NK-92 (cell line): ENCODE measurements around the gene HBQ1.
"Not testable (repeated sequence)": the region's sequence is repeated elsewhere in the genome, so short reads cannot be mapped to it uniquely, and the experiment has no call there.

Experiments used
- DNase-seq: peaks from one replicate; lab custom pipeline; 2025; ENCODE audit not compliant: unreplicated experiment; lab: John Stamatoyannopoulos, UW

Gene HBQ1

DNA sequence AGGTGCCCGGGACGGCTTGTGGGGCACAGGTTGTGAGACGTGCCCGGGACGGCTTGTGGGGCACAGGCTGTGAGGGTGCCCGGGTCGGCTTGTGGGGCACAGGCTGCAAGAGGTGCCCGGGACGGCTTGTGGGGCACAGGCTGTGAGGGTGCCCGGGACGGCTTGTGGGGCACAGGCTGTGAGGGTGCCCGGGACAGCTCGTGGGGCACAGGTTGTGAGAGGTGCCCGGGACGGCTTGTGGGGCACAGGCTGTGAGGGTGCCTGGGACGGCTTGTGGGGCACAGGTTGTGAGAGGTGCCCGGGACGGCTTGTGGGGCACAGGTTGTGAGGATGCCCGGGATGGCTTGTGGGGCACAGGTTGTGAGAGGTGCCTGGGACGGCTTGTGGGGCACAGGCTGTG is 20.0 kb upstream of the HBQ1 start:
- DNase-seq, result not testable (repeated sequence)

DNA sequence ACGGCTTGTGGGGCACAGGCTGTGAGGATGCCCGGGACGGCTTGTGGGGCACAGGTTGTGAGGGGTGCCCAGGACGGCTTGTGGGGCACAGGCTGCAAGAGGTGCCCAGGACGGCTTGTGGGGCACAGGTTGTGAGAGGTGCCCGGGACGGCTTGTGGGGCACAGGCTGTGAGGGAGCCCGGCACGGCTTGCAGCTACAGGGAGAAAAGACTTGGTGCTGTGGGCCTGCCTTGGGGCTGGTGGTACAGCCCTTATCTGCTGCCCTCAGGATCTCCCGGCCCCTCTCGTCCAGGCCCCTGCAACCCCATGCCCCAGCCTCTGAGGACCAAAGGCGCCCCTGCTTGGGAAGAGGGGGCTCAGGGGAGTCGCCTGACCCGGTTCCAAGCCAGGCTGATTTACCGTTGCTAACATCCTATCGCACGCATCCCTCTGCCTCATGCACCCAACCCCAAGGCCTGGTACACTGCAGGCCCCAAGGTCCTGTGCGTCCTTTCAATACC is 19.5 kb upstream of the HBQ1 start:
- DNase-seq, result no peak

DNA sequence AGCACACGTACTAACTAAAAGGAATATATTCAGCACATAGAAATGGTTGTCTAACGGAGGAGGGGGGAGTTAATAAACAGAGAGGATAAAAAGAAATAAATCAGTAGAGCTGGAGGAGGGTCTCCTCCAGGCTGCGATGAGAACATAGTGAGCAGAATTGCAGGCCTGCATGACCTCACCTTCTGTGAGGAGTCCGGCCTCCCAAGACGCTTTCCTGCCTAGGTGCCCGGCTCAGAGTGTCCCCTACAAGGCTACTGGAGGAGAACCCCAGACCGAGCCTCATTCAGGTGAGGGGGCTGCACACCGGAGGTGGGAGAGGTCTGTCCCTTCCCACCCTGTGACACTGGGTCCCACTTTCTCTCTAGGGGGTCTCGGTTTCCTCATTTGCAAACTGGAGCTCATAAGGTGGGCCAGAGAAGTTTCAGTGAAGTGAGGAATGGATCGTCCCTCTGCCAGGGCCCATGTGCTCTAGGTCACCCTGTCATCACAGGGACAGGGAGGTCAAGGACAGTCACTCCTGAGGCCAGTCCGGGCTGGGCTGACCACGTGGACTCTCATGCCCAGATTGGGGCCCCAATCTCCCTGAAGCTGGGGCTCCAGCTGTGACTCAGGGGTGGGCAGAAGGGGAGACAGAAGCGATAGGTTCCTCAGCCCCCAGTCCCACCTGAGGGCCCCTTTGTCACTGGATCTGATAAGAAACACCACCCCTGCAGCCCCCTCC is 17.8 kb upstream of the HBQ1 start:
- no peak for DNase-seq

DNA sequence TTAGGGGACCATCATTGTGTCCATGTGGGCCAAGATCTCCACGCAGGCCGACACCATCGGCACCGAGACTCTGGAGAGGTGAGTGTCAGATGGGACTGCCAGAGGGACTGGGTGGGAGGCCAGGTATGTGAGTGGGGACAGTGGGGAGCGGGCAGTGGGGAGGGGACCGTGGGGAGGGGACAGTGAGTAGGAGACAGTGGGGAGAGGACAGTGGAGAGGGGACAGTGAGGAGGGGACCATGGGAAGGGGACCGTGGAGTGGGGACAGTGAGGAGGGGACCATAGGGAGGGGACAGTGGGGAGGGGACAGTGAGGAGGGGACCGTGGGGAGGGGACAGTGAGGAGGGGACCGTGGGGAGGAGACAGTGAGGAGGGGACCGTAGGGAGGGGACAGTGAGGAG is 17.1 kb upstream of the HBQ1 start:
- DNase-seq, result not testable (repeated sequence)

DNA sequence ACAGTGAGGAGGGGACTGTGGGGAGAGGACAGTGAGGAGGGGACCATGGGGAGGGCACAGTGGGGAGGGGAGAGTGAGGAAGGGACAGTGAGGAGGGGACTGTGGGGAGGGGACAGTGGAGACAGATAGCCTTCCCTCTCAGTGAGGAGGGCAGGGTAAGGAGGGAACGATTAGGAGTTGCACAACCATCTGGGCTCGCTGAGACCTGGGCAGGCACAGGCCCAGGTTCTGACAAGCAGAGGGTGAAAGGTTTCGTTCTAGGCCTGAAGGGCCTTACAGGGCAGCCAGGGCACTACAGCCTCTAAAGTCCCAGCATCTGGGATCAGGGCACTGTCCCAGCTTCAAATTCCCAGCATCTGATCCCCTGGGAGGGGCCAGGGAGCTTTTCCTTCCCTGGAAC is 16.6 kb upstream of the HBQ1 start:
- DNase-seq, result not testable (repeated sequence)

DNA sequence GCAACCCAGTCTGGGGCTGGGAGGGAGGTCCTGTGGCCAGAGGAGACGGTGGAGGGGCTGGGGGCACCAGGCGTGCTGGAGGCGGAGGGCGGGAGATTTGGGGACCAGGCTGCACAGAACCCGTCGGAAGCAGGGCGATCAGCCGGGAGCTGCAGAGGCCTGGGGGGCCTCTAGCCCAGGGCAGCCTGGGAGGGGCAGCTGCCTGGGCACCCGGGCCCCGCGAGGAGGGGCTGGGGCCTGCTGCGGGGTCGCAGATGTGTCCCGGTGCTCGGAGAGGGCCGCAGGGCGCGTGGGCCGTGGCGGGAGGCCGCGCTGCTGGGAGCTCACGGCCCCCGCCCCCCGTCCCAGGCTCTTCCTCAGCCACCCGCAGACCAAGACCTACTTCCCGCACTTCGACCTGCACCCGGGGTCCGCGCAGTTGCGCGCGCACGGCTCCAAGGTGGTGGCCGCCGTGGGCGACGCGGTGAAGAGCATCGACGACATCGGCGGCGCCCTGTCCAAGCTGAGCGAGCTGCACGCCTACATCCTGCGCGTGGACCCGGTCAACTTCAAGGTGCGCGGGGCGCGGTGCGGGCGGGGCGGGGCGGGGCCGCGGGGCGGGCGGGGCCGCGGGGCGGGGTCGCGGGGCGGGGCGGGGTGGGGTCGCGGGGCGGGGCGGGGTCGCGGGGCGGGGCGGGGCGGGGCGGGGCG is 16.0 kb upstream of the HBQ1 start:
- not testable (repeated sequence) for DNase-seq

DNA sequence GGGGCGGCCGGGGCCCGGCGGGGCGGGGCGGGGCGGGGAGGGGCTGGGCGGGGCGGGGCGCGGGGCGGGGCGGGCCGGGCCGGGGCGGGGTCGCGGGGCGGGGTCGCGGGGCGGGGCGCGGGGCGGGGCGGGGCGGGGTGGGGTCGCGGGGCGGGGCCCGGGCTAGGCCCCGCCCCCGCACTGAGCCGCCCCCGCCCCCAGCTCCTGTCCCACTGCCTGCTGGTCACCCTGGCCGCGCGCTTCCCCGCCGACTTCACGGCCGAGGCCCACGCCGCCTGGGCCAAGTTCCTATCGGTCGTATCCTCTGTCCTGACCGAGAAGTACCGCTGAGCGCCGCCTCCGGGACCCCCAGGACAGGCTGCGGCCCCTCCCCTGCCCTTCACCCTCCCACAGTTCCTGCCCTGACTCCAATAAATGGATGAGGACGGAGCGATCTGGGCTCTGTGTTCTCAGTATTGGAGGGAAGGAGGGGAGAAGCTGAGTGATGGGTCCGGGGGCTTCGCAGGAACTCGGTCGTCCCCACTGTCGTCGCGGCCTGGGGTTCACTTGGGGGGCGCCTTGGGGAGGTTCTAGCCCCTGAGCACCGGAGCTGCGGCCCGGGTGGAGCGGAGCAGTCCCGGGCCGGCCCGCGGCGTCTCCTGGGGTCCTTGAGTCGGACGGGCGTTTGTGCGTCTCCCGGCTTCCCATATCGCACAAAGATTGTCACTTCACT is 15.3 kb upstream of the HBQ1 start:
- no peak for DNase-seq

DNA sequence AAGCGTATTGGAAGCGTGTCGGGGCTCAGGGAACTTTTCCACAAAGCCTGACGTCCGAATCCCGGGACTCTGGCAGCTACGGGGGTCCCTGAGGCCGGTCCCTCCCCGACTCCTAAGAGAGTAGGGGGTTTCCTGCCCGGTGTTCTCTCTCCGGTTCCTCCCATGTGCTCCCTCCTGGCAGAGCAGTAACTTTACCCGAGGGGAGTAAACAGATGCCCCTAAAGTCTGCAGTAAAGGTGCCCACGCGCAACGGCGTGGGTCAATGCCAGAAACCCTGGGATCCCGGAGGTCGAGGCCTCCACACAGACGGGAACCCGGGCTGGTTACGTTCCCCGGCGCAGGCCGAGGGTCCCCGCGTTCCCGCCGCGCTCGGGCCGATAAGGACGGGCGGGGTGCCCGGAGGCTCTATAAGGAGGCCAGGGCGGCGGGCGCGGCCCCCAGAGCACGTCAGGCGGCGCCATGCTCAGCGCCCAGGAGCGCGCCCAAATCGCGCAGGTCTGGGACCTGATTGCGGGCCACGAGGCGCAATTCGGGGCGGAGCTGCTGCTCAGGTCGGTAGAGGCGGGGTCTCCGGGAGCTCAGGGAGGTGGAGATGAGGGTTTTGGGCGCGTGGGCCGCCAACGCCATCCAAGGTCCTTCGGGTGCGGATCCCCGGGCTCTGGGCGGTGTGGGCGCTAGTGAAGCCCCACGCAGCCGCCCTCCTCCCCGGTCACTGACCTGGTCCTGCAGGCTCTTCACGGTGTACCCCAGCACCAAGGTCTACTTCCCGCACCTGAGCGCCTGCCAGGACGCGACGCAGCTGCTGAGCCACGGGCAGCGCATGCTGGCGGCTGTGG is 14.5 kb upstream of the HBQ1 start, which contains the start of gene HBM:
Gene HBM, plus strand, starts transcription at position 440 of the 836 bp plus-strand sequence. Its CDS starts 20 bp downstream, at position 460.
- DNase-seq, result no peak

DNA sequence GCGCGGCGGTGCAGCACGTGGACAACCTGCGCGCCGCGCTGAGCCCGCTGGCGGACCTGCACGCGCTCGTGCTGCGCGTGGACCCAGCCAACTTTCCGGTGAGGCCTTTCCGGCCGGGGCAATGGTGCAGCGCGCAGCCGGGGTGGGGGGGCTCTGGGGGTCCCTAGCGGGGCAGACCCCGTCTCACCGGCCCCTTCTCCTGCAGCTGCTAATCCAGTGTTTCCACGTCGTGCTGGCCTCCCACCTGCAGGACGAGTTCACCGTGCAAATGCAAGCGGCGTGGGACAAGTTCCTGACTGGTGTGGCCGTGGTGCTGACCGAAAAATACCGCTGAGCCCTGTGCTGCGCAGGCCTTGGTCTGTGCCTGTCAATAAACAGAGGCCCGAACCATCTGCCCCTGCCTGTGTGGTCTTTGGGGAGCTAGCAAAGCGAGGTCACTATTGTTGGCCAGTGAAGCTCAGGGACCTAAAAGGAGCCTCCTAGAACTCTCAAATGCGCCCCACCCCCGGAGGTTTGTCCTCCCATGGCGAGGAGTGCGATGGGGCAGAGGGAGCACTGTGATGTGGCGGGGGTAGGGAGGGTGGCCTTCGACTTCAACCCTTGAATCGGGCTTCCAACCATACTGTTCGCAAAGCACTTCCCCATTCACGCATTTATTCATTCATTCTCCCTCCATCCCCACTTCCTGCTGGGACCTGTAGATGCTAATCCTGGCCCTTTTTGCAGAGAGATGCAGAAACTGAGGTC is 13.7 kb upstream of the HBQ1 start:
- no peak for DNase-seq

DNA sequence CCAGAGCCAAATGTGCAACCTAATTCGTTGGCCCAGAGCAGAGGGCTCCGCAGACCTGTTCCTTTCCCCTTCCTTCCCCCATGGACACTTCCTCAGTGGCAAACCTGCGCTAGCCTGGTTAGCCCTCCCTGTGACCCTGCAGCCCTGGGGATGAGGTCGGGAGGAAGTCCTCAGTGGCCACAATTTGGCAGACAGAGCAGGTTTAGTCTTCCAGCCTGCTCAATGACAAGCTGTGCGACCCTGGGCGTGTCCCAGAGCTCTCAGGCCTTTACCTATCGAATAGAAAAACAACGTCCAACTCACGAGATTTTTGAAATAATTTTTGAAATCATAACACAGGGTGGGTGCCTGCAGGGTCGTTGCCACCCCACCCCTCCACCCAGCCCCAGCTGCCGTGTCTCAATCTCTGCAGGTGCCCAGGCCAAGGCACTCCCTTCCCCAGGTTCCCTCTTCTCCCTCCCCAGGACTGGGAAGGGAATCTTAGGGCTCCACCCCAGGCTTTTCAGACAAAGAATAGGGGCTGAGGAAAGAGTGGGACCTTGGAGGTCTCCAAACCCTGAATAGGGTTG is 13.1 kb upstream of the HBQ1 start:
- DNase-seq, result no peak

DNA sequence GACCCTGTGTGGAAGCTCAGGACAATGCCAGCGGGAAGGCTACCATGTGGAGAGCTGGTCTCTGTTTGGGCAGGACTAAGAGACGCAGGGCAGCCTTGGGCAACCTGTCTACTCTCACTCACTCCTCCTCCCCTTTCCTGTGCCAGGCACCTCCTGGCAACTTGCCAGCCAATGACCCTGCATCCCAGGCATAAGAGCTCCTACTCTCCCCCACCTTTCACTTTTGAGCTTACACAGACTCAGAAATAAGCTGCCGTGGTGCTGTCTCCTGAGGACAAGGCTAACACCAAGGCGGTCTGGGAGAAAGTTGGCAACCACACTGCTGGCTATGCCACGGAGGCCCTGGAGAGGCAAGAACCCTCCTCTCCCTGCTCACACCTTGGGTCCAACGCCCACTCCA is 11.8 kb upstream of the HBQ1 start:
- no peak for DNase-seq

DNA sequence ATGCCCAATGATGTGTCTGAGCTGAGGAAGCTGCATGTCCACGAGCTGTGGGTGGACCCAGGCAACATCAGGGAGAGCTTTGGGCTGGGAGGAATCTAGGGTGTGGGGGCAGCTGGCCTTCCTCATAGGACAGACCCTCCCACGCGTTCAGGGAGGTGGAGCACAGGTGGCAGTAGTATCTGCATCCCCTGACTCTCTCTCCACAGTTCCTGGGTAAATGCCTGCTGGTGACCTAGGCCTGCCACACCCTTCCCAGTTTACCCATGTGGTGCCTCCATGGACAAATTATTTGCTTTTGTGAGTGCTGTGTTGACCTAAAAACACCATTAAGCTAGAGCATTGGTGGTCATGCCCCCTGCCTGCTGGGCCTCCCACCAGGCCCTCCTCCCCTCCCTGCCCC is 11.2 kb upstream of the HBQ1 start:
- DNase-seq, result no peak

DNA sequence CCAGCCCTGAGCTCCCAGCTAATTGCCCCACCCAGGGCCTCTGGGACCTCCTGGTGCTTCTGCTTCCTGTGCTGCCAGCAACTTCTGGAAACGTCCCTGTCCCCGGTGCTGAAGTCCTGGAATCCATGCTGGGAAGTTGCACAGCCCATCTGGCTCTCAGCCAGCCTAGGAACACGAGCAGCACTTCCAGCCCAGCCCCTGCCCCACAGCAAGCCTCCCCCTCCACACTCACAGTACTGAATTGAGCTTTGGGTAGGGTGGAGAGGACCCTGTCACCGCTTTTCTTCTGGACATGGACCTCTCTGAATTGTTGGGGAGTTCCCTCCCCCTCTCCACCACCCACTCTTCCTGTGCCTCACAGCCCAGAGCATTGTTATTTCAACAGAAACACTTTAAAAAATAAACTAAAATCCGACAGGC is 10.2 kb upstream of the HBQ1 start:
- DNase-seq, result not testable (repeated sequence)

DNA sequence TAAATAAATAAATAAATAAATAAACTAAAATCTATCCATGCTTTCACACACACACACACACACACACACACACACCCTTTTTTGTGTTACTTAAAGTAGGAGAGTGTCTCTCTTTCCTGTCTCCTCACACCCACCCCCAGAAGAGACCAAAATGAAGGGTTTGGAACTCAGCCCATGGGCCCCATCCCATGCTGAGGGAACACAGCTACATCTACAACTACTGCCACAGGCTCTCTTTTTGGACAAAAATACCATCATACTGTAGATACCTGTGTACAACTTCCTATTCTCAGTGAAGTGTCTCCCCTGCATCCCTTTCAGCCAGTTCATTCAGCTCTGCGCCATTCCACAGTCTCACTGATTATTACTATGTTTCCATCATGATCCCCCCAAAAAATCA is 9.5 kb upstream of the HBQ1 start:
- no peak for DNase-seq

DNA sequence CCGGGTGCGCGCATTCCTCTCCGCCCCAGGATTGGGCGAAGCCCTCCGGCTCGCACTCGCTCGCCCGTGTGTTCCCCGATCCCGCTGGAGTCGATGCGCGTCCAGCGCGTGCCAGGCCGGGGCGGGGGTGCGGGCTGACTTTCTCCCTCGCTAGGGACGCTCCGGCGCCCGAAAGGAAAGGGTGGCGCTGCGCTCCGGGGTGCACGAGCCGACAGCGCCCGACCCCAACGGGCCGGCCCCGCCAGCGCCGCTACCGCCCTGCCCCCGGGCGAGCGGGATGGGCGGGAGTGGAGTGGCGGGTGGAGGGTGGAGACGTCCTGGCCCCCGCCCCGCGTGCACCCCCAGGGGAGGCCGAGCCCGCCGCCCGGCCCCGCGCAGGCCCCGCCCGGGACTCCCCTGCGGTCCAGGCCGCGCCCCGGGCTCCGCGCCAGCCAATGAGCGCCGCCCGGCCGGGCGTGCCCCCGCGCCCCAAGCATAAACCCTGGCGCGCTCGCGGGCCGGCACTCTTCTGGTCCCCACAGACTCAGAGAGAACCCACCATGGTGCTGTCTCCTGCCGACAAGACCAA is 7.8 kb upstream of the HBQ1 start, which contains the start of gene HBA2:
Gene HBA2, plus strand, starts transcription at position 503 of the 568 bp plus-strand sequence. Its CDS starts 37 bp downstream, at position 540.
- not testable (repeated sequence) for DNase-seq

DNA sequence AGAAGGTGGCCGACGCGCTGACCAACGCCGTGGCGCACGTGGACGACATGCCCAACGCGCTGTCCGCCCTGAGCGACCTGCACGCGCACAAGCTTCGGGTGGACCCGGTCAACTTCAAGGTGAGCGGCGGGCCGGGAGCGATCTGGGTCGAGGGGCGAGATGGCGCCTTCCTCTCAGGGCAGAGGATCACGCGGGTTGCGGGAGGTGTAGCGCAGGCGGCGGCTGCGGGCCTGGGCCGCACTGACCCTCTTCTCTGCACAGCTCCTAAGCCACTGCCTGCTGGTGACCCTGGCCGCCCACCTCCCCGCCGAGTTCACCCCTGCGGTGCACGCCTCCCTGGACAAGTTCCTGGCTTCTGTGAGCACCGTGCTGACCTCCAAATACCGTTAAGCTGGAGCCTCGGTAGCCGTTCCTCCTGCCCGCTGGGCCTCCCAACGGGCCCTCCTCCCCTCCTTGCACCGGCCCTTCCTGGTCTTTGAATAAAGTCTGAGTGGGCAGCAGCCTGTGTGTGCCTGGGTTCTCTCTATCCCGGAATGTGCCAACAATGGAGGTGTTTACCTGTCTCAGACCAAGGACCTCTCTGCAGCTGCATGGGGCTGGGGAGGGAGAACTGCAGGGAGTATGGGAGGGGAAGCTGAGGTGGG is 6.9 kb upstream of the HBQ1 start:
- not testable (repeated sequence) for DNase-seq

DNA sequence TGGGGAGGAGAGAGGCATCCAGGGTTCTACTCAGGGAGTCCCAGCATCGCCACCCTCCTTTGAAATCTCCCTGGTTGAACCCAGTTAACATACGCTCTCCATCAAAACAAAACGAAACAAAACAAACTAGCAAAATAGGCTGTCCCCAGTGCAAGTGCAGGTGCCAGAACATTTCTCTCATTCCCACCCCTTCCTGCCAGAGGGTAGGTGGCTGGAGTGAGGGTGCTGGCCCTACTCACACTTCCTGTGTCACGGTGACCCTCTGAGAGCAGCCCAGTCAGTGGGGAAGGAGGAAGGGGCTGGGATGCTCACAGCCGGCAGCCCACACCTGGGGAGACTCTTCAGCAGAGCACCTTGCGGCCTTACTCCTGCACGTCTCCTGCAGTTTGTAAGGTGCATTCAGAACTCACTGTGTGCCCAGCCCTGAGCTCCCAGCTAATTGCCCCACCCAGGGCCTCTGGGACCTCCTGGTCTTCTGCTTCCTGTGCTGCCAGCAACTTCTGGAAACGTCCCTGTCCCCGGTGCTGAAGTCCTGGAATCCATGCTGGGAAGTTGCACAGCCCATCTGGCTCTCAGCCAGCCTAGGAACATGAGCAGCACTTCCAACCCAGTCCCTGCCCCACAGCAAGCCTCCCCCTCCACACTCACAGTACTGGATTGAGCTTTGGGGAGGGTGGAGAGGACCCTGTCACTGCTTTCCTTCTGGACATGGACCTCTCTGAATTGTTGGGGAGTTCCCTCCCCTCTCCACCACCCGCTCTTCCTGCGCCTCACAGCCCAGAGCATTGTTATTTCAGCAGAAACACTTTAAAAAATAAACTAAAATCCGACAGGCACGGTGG is 6.1 kb upstream of the HBQ1 start:
- not testable (repeated sequence) for DNase-seq
